HG03135 (cell line): ENCODE results near the gene FLRT2.

ENCODE experiments used
- ATAC-seq: cut with Tn5 transposase; IDR thresholded peaks from one replicate; pipeline ENCODE4 v1.9.1; 2021; ENCODE audit warnings: mild to moderate bottlenecking, moderate library complexity; ENCODE audit not compliant: unreplicated experiment

The FLRT2 gene

GRCh38 chr14:85594217-85594616, 64.3 kb downstream of the FLRT2 start:
- no peak for ATAC-seq

GRCh38 chr14:85595981-85596380, 66.0 kb downstream of the FLRT2 start:
- no peak for ATAC-seq

- ATAC-seq: no peak
Observed at GRCh38 chr14:85596562-85596961, 66.6 kb downstream of the FLRT2 start.

GRCh38 chr14:85597701-85598100, 67.8 kb downstream of the FLRT2 start:
- ATAC-seq: no peak

- no peak for ATAC-seq
Observed at GRCh38 chr14:85599939-85600338, 70.0 kb downstream of the FLRT2 start.

GRCh38 chr14:85601246-85601645, 71.3 kb downstream of the FLRT2 start:
- ATAC-seq: no peak

- no peak for ATAC-seq
Observed at GRCh38 chr14:85601690-85602089, 71.7 kb downstream of the FLRT2 start.

- ATAC-seq: no peak
Observed at GRCh38 chr14:85602345-85602744, 72.4 kb downstream of the FLRT2 start.

- ATAC-seq: no peak
Observed at GRCh38 chr14:85604021-85604420, 74.1 kb downstream of the FLRT2 start.

- ATAC-seq: no peak
Observed at GRCh38 chr14:85604714-85605113, 74.8 kb downstream of the FLRT2 start.

- no peak for ATAC-seq
Observed at GRCh38 chr14:85607651-85608081, 77.7 kb downstream of the FLRT2 start.

- no peak for ATAC-seq
Observed at GRCh38 chr14:85613496-85613895, 83.6 kb downstream of the FLRT2 start.

GRCh38 chr14:85616386-85616885, 86.5 kb downstream of the FLRT2 start:
- no peak for ATAC-seq

GRCh38 chr14:85616886-85617285, 86.9 kb downstream of the FLRT2 start:
- ATAC-seq: no peak

GRCh38 chr14:85617791-85618190, 87.8 kb downstream of the FLRT2 start:
- no peak for ATAC-seq

- ATAC-seq: no peak
Observed at GRCh38 chr14:85618390-85618789, 88.4 kb downstream of the FLRT2 start.

- ATAC-seq: no peak
Observed at GRCh38 chr14:85618978-85619377, 89.0 kb downstream of the FLRT2 start.

GRCh38 chr14:85619851-85620250, 89.9 kb downstream of the FLRT2 start:
- no peak for ATAC-seq

GRCh38 chr14:85620947-85621346, 91.0 kb downstream of the FLRT2 start:
- no peak for ATAC-seq

- ATAC-seq: no peak
Observed at GRCh38 chr14:85622106-85622505, 92.2 kb downstream of the FLRT2 start.

- no peak for ATAC-seq
Observed at GRCh38 chr14:85622986-85623685, 93.2 kb downstream of the FLRT2 start.

GRCh38 chr14:85625925-85626585, 96.1 kb downstream of the FLRT2 start:
- no peak for ATAC-seq
